HepG2 (cell line): ENCODE results near the gene PRXL2B. TPM values are rescaled to one million over a fixed set of nuclear protein-coding genes. Genes with fewer than 3 reads are reported as not detected.

Experiments
- ATAC-seq: fragments of 200-7000 bp; cut with Tn5 transposase; 3 replicates; pipeline ENCODE4 v1.9.1; 2020; ENCODE audit warnings: mild to moderate bottlenecking, moderate library complexity
- BruUV-seq: library from RNA; stranded (reverse); fragments of 400-500 nt; replicated peaks from 2 replicates; lab custom pipeline; 2021; lab: Mats Ljungman, UMichigan
- CTCF ChIA-PET: fragments of 300-600 bp; formaldehyde crosslinking; extraction: SDS; loops from one replicate; lab custom pipeline; 2021; ENCODE audit warnings: low total read pairs, inconsistent platforms, low intra/inter-chr PET ratio; lab: Yijun Ruan, JAX
- POLR2A ChIA-PET: fragments of 350-600 bp; sonication (Branson Sonifier 250); formaldehyde crosslinking; loops from one replicate; lab custom pipeline; 2020; ENCODE audit warnings: antibody characterized with exemption, inconsistent platforms; lab: Yijun Ruan, JAX
- DNase-seq: peaks from one replicate; pipeline ENCODE4 v3.0.0-alpha.2; 2015; ENCODE audit warnings: low spot score
- FAIRE-seq: peaks from 3 replicates; lab custom pipeline; 2011; peaks lifted over from hg19 to GRCh38; lab: Jason Lieb, UNC
- H2AFZ ChIP-seq: one replicate; pipeline ENCODE4 v1.6.1; 2011; ENCODE audit warnings: low read length, inconsistent platforms
- H3K27ac ChIP-seq: fragments of 300-600 bp; 3 replicates; pipeline ENCODE4 v1.8.0; 2011; ENCODE audit warnings: mixed run types, mild to moderate bottlenecking, mixed read lengths, low read length, inconsistent platforms; ENCODE audit not compliant: insufficient read depth; ENCODE audit errors: extremely low read length
- H3K27me3 ChIP-seq, 2 experiments: fragments of 200-600 bp in 1 of 2; 2 replicates in 1 of 2; 3 replicates in 1 of 2; pipeline versions ENCODE4 v1.6.0 to v1.8.0; 2011; ENCODE audit warnings: low read length in 2 of 2, mild to moderate bottlenecking in 2 of 2, moderate library complexity in 2 of 2, inconsistent platforms in 1 of 2; ENCODE audit not compliant: insufficient read depth in 2 of 2, control insufficient read depth in 1 of 2
- H3K36me3 ChIP-seq, 2 experiments: fragments of 200-600 bp in 1 of 2; replicated peaks in 1 of 2; 2 replicates in 1 of 2; 3 replicates in 1 of 2; pipeline versions ENCODE4 v1.5.1 to v1.8.0; 2011; ENCODE audit warnings: low read length in 2 of 2, inconsistent platforms in 1 of 2; ENCODE audit not compliant: insufficient read depth in 2 of 2, control insufficient read depth in 1 of 2
- H3K4me1 ChIP-seq: 2 replicates; pipeline ENCODE4 v1.5.1; 2012; ENCODE audit warnings: low read length, inconsistent platforms; ENCODE audit not compliant: insufficient read depth
- H3K4me2 ChIP-seq: 2 replicates; pipeline ENCODE4 v1.6.0; 2011; ENCODE audit warnings: low read depth, low read length, inconsistent platforms
- H3K4me3 ChIP-seq, 3 experiments: fragments of 200-600 bp in 1 of 3; sonication (generic), shearing (Covaris generic) in 1 of 3; replicated peaks in 1 of 3; 2 replicates each; pipeline ENCODE4 v1.5.1; 2011 to 2016; ENCODE audit warnings: low read length in 3 of 3, inconsistent platforms in 2 of 3, low read depth in 2 of 3, mild to moderate bottlenecking in 2 of 3, control low read depth in 1 of 3, mixed read lengths in 1 of 3; ENCODE audit not compliant: insufficient read depth in 1 of 3
- H3K79me2 ChIP-seq: one replicate; pipeline ENCODE4 v1.6.1; 2011; ENCODE audit warnings: low read length, inconsistent platforms; ENCODE audit not compliant: insufficient read depth
- H3K9ac ChIP-seq: 2 replicates; pipeline ENCODE4 v1.6.0; 2011; ENCODE audit warnings: mild to moderate bottlenecking, low read depth, low read length, inconsistent platforms; ENCODE audit not compliant: insufficient read depth
- H3K9me3 ChIP-seq: 2 replicates; pipeline ENCODE4 v1.5.1; 2012; ENCODE audit warnings: mild to moderate bottlenecking, low read length
- H4K20me1 ChIP-seq: 2 replicates; pipeline ENCODE4 v1.6.0; 2011; ENCODE audit warnings: inconsistent platforms, mild to moderate bottlenecking, low read length, moderate library complexity; ENCODE audit not compliant: insufficient read depth
- HMGXB4 ChIP-seq, 2 experiments: sonication (generic) in 1 of 2; formaldehyde crosslinking in 1 of 2; IDR thresholded peaks; 2 replicates each; pipeline versions ENCODE4 v1.4.0 to v1.6.1; 2018 to 2020; ENCODE audit warnings: missing genetic modification reagents in 2 of 2, borderline replicate concordance in 1 of 2, low read depth in 1 of 2, mild to moderate bottlenecking in 1 of 2, missing biosample characterization in 1 of 2
- HNRNPL ChIP-seq: fragments of 200-400 bp; formaldehyde crosslinking; IDR thresholded peaks from 2 replicates; pipeline ENCODE4 v1.6.1; 2017; ENCODE audit warnings: mild to moderate bottlenecking, low read depth, low read length
- MBD4 ChIP-seq: IDR thresholded peaks from 2 replicates; pipeline ENCODE4 v1.6.1; 2012; ENCODE audit warnings: low read length, inconsistent platforms, borderline replicate concordance
- NR1H2 ChIP-seq: sonication (generic); formaldehyde crosslinking; IDR thresholded peaks from 2 replicates; pipeline ENCODE4 v1.8.1; 2022; ENCODE audit warnings: low read depth, missing genetic modification reagents, borderline replicate concordance
- PAF1 ChIP-seq: IDR thresholded peaks from 2 replicates; pipeline ENCODE4 v1.6.1; 2016; ENCODE audit warnings: missing genetic modification reagents, missing compliant biosample characterization
- RARG ChIP-seq: sonication (generic); formaldehyde crosslinking; IDR thresholded peaks from 2 replicates; pipeline ENCODE4 v1.4.0; 2020; ENCODE audit warnings: low read depth, mild to moderate bottlenecking, missing genetic modification reagents
- SUZ12 ChIP-seq: fragments of 150-350 bp; IDR thresholded peaks from 2 replicates; pipeline ENCODE4 v1.6.1; 2014; ENCODE audit warnings: low read depth, low read length
- WIZ ChIP-seq: sonication (generic); formaldehyde crosslinking; IDR thresholded peaks from 2 replicates; pipeline ENCODE4 v1.5.1; 2020; ENCODE audit warnings: mild to moderate bottlenecking, missing genetic modification reagents
- ZMYM3 ChIP-seq: sonication (generic); formaldehyde crosslinking; IDR thresholded peaks from 2 replicates; pipeline ENCODE4 v1.5.1; 2020; ENCODE audit warnings: mild to moderate bottlenecking, missing genetic modification reagents
- ZNF225 ChIP-seq: sonication (generic); formaldehyde crosslinking; IDR thresholded peaks from 2 replicates; pipeline ENCODE4 v1.4.0; 2020; ENCODE audit warnings: mild to moderate bottlenecking, missing genetic modification reagents
- ZNF576 ChIP-seq: sonication (generic); formaldehyde crosslinking; IDR thresholded peaks from 2 replicates; pipeline ENCODE4 v1.4.0; 2020; ENCODE audit warnings: mild to moderate bottlenecking, missing genetic modification reagents
- ZNF724P ChIP-seq: sonication (generic); formaldehyde crosslinking; IDR thresholded peaks from 2 replicates; pipeline ENCODE4 v1.8.0; 2022; ENCODE audit warnings: missing genetic modification reagents, borderline replicate concordance
- WGBS: methylation state at CpG from one replicate; pipeline ENCODE4 v1.1.6; 2017; ENCODE audit warnings: low lambda C conversion rate; 5-methylcytosine and 5-hydroxymethylcytosine counted together
- in situ Hi-C: cut with HindIII; loops from 2 replicates; pipeline ENCODE4 v1.10.0; 2017; ENCODE audit warnings: low pct_unique_long_range_greater_than_20kb; ENCODE audit not compliant: extremely low pct_ligation_motif_present
- intact Hi-C: fragments of 100-400 bp; cut with micrococcal nuclease; formaldehyde crosslinking; loops from one replicate; pipeline ENCODE4 v1.10.0; 2022; ENCODE audit not compliant: unreplicated experiment
- polyA plus RNA-seq, 8 experiments: library from polyadenylated mRNA; depleted of rRNA in 3 of 8; stranded (reverse) in 7 of 8; unstranded in 1 of 8; fragments of >200 nt; fragmentation: Illumina TruSeq in 4 of 8; extraction: Trizol in 4 of 8; gene quantifications; 2 replicates each; pipeline versions ENCODE4 v1.2.1 to v1.2.3, GENCODE V29; 2011 to 2016; ENCODE audit warnings: low read depth in 4 of 8, missing spikeins in 1 of 8, mixed read lengths in 1 of 8; ENCODE audit not compliant: insufficient read depth in 1 of 8
- total RNA-seq, 5 experiments: library from RNA; depleted of rRNA; stranded (reverse); fragments of >200 nt; fragmentation: Illumina TruSeq; extraction: Trizol; gene quantifications; 2 replicates each; pipeline ENCODE4 v1.2.3, GENCODE V29; 2016; ENCODE audit warnings: low read depth in 1 of 5
- TF ChIP-seq, protein P1 (sequence below): sonication (generic); formaldehyde crosslinking; IDR thresholded peaks from 2 replicates; pipeline ENCODE4 v1.4.0; 2020; ENCODE audit warnings: missing genetic modification reagents, borderline replicate concordance
- TF ChIP-seq, protein P2 (sequence below): sonication (generic); formaldehyde crosslinking; IDR thresholded peaks from 2 replicates; pipeline ENCODE4 v1.5.1; 2020; ENCODE audit warnings: missing genetic modification reagents, mild to moderate bottlenecking, borderline replicate concordance

PRXL2B gene
- total and polyA plus RNA-seq, 2 of the 13 experiments (the other 11 are each of a cell fraction or from before 2014, with no cell fraction given), result 16.8 to 22.1 TPM

DNA sequence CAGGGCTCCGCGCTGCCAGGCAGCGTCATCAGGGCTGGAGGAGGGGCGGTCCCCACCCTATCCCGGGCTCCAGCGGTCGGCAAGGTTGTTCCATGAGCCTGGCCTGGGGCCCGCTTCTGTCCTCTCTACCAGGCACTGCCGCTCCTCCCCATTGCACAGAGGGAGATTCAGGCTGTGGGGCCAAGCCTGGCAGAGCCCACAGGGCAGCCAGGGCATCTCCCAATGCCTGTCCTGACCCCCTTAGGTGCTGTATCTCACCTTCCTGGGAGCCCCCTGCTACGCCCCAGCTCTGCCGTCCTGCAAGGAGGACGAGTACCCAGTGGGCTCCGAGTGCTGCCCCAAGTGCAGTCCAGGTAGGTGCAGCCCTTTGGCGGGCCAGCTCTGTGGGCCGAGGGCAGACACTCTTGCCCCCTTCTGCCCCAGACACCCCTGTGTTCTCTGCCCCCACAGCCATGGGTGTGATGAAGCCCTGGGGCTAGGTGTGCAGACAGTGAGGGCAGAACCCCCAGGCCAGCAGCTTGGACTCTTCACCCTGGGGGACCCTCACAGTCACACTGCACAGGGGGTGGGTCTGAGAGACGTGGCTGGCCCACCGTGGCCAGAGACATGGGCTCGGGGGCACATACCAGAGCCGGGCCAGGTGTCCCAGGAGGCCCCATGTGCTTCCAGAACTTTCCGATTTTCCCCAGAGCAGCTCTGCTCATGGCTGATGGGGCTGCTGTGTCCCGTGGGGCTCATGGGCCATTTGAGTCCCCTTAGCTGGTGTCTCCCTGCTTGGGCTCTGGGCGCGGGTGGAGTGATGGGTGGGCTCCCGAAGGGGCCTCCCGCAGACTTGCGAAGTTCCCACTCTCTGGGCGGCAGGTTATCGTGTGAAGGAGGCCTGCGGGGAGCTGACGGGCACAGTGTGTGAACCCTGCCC is 28.8 kb upstream of the PRXL2B start (continued):
- peak; percentile 9; the same call in 1 of the 2 replicates for TF ChIP-seq HNRNPL

- H3K4me3 ChIP-seq, result no peak overlapping the region
- no peak overlapping the region for H3K9ac ChIP-seq
- peaks cover 28% of the 10 kb centered on the region for H3K4me1 ChIP-seq
- H3K27ac ChIP-seq, result no peak overlapping the region
- H3K79me2 ChIP-seq, result no peaks in the 10 kb centered on the region
- in situ Hi-C loops, result no loop called here
- TF ChIP-seq ZMYM3 (no peak), PAF1 (CRISPR knock-in tag) (no peak), WIZ (CRISPR knock-in tag) (no peak), NR1H2 (CRISPR knock-in tag) (no peak), ZNF576 (CRISPR knock-in tag) (no peak), HMGXB4 (CRISPR knock-in tag; IDR thresholded peaks at IDR 0.05; ENCODE audit: borderline replicate concordance in 1 of 2, low read depth in 1 of 2) (no peak), ZNF724P (CRISPR knock-in tag) (no peak), ZNF225 (CRISPR knock-in tag) (no peak), RARG (CRISPR knock-in tag) (no peak), MBD4 (no peak), SUZ12 (no peak)
- TF ChIP-seq, protein P1, sequence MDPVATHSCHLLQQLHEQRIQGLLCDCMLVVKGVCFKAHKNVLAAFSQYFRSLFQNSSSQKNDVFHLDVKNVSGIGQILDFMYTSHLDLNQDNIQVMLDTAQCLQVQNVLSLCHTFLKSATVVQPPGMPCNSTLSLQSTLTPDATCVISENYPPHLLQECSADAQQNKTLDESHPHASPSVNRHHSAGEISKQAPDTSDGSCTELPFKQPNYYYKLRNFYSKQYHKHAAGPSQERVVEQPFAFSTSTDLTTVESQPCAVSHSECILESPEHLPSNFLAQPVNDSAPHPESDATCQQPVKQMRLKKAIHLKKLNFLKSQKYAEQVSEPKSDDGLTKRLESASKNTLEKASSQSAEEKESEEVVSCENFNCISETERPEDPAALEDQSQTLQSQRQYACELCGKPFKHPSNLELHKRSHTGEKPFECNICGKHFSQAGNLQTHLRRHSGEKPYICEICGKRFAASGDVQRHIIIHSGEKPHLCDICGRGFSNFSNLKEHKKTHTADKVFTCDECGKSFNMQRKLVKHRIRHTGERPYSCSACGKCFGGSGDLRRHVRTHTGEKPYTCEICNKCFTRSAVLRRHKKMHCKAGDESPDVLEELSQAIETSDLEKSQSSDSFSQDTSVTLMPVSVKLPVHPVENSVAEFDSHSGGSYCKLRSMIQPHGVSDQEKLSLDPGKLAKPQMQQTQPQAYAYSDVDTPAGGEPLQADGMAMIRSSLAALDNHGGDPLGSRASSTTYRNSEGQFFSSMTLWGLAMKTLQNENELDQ (CRISPR knock-in tag), result no peak
- TF ChIP-seq, protein P2, sequence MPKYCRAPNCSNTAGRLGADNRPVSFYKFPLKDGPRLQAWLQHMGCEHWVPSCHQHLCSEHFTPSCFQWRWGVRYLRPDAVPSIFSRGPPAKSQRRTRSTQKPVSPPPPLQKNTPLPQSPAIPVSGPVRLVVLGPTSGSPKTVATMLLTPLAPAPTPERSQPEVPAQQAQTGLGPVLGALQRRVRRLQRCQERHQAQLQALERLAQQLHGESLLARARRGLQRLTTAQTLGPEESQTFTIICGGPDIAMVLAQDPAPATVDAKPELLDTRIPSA, result no peak
- intact Hi-C loops, result loop anchor here (5.0 kb wide), 1 partner anchor 74 kb away; the partner anchor contains the start of gene MMEL1
- ChIA-PET POLR2A (no interaction called here), CTCF (no interaction called here)
- DNase-seq, result no peak
- FAIRE-seq, result no peak
- no peaks in the 10 kb centered on the region; a peak in 1 of 5 replicates for H3K27me3 ChIP-seq
- H3K9me3 ChIP-seq, result no peaks in the 10 kb centered on the region
- H4K20me1 ChIP-seq, result 0 out of 2 replicates have a peak, but pooled peaks cover 4% of the 10 kb centered on the region
- no peak overlapping the region for H3K4me2 ChIP-seq
- no peak overlapping the region for H2AFZ ChIP-seq
- ATAC-seq, result no peak
- no peaks in the 10 kb centered on the region; a peak in 1 of 5 replicates for H3K36me3 ChIP-seq
- BruUV-seq, result no TSS peak
- 98% methylated on average over 9 of the region's 12 CpGs for WGBS
Observed at GRCh38 chr1:2558420-2558819, 28.2 kb upstream of the PRXL2B start.
